ENCODE data around the gene EXOC4.

DNA sequence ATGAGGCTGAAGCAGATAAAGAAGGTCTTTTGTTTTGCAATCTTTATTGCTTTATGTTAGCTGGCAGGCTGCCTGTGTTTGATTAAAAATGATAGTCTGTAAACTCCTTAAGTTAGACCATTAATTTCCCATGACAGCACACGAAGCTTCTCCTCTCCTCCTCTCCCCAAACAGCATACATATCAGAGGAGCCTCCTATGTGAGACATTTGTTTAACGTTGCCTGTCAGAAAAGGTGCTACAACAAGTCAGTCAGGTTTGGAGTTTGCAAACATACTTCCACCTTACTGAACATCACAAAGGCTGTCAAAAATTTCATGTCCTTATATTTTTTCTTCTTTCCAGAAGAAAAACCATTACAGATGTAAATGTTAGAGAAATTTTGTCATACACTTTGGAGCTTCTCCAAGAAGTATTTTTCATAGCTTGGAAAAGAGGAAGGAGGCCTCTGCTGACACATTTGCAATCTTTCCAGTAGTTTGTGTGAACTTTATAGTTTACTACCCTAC, 393.1 kb downstream of the EXOC4 start:
- no peak for TF ChIP-seq SUZ12 (IDR thresholded peaks at IDR 0.05; ENCODE audit: extremely low read depth, insufficient read depth, insufficient read length)
- TF ChIP-seq YY1 (IDR thresholded peaks at IDR 0.05; ENCODE audit: insufficient read depth, insufficient read length), result no peak
- TF ChIP-seq ZNF274 (IDR thresholded peaks at IDR 0.05; ENCODE audit: low read depth, low read length), result no peak

All from NT2/D1 (cell line).